Gastroesophageal sphincter (tissue), 4 donors: Measurements from ENCODE around the gene HIVEP2. TPM values are rescaled to one million over a fixed set of nuclear protein-coding genes. Genes with fewer than 3 reads are reported as not detected.

ENCODE experiments used
- ATAC-seq: fragments of 150-250 bp; one replicate; pipeline ENCODE4 v1.9.1; 2016; ENCODE audit warnings: mild to moderate bottlenecking, moderate library complexity
- H3K27ac ChIP-seq, 4 donors: fragments of 200-600 bp; sonication (generic) in 3 of 4; 1 replicate in 3 of 4; 2 replicates in 1 of 4; pipeline ENCODE4 v1.5.1; 2016 to 2019
- H3K27me3 ChIP-seq: fragments of 200-600 bp; sonication (generic); one replicate; pipeline ENCODE4 v1.5.1; 2019
- H3K36me3 ChIP-seq, 2 donors: fragments of 200-600 bp; sonication (generic); one replicate each; pipeline ENCODE4 v1.5.1; 2019; ENCODE audit warnings: control low read depth in 1 of 2
- H3K4me1 ChIP-seq, 3 donors: fragments of 200-600 bp; sonication (generic); 1 replicate in 2 of 3; 2 replicates in 1 of 3; pipeline ENCODE4 v1.5.1; 2016 to 2019; ENCODE audit warnings: control low read depth in 2 of 3
- H3K4me3 ChIP-seq, 2 donors: fragments of 200-600 bp; sonication (generic); one replicate each; pipeline ENCODE4 v1.5.1; 2019; ENCODE audit warnings: mild to moderate bottlenecking in 1 of 2, moderate library complexity in 1 of 2
- H3K9me3 ChIP-seq, 3 donors: fragments of 200-600 bp; sonication (generic); one replicate each; pipeline ENCODE4 v1.5.1; 2017 to 2019; ENCODE audit warnings: control low read depth in 2 of 3
- CTCF ChIP-seq, 4 experiments: fragments of 200-600 bp in 2 of 4; fragments of 450-650 bp in 2 of 4; sonication (generic) in 1 of 4; IDR thresholded peaks; one replicate each; pipeline ENCODE4 v1.5.1; 2017 to 2019; ENCODE audit warnings: antibody characterized with exemption in 4 of 4, mild to moderate bottlenecking in 2 of 4, moderate library complexity in 2 of 4
- EP300 ChIP-seq: sonication (generic); formaldehyde crosslinking; IDR thresholded peaks from one replicate; pipeline ENCODE4 v1.6.1; 2017; ENCODE audit warnings: antibody characterized with exemption, mild to moderate bottlenecking
- POLR2A ChIP-seq, 2 donors: fragments of 450-650 bp; IDR thresholded peaks; one replicate each; pipeline ENCODE4 v1.6.1; 2017; ENCODE audit warnings: antibody characterized with exemption in 2 of 2, mild to moderate bottlenecking in 2 of 2, moderate library complexity in 1 of 2
- POLR2AphosphoS5 ChIP-seq: sonication (generic); formaldehyde crosslinking; IDR thresholded peaks from one replicate; pipeline ENCODE4 v1.6.1; 2017; ENCODE audit warnings: antibody characterized with exemption
- WGBS, 2 donors: methylation state at CpG; one replicate each; pipeline ENCODE4 v1.1.5; 2018; ENCODE audit warnings: low coverage in 1 of 2; 5-methylcytosine and 5-hydroxymethylcytosine counted together
- total RNA-seq, 4 donors: library from RNA; depleted of rRNA; stranded (reverse); fragments of >200 nt; gene quantifications; one replicate each; pipeline ENCODE4 v1.1.0, GENCODE V29; 2016

HIVEP2 gene
- 10 to 100 TPM; 17.1 to 28.1 (median 24.9) TPM for total RNA-seq

GRCh38 chr6:142945049-142945445 is at the start of gene HIVEP2:
TSS of gene HIVEP2 (minus strand) at chr6:142945176. CDS start at chr6:142774738, 170,438 bp downstream.
- ATAC-seq: peak; percentile 67
- no peaks in the 10 kb centered on the region for H3K9me3 ChIP-seq
- TF ChIP-seq EP300 (no peak), POLR2AphosphoS5 (peak; percentile 58), CTCF (IDR thresholded peaks at IDR 0.05) (peak in 2 of 4 experiments; percentile 49 to 60), POLR2A (IDR thresholded peaks at IDR 0.05) (no peak)
- 20% methylated on average over 1 of the region's 50 CpGs; no CpG with 5 or more reads in 1 of the 2 donors for WGBS, 2 donors
- H3K4me3 ChIP-seq: peak within 1 kb of the TSS; percentile 82 to 95
- peaks cover 0 to 36% (median 9%) of the 10 kb centered on the region in 3 donors for H3K4me1 ChIP-seq
- H3K27ac ChIP-seq: peak within 1 kb of the TSS; percentile 98 to 99 (median 98)
- no peaks in the 10 kb centered on the region for H3K36me3 ChIP-seq
- H3K27me3 ChIP-seq: no peaks in the 10 kb centered on the region

- no peak for ATAC-seq
- Histone ChIP-seq H3K27ac (no peak overlapping the region), H3K4me1 (no peaks in the 10 kb centered on the region), H3K27me3 (no peaks in the 10 kb centered on the region), H3K36me3 (no peaks in the 10 kb centered on the region), H3K4me3 (no peak overlapping the region), H3K9me3 (no peaks in the 10 kb centered on the region)
- no CpG with 5 or more reads among the region's 7 CpGs for WGBS, 2 donors
- TF ChIP-seq EP300 (no peak), POLR2AphosphoS5 (no peak), CTCF (IDR thresholded peaks at IDR 0.05) (no peak), POLR2A (IDR thresholded peaks at IDR 0.05) (no peak)
Observed at GRCh38 chr6:142993977-142994376, 49.0 kb upstream of the HIVEP2 start.

GRCh38 chr6:142987490-142987889 is 42.5 kb upstream of the HIVEP2 start:
- Histone ChIP-seq H3K4me1 (no peaks in the 10 kb centered on the region), H3K27me3 (no peaks in the 10 kb centered on the region), H3K9me3 (peaks cover 0 to 5% (median 0%) of the 10 kb centered on the region in 3 donors), H3K4me3 (no peak overlapping the region), H3K36me3 (no peaks in the 10 kb centered on the region), H3K27ac (no peak overlapping the region)
- ATAC-seq: no peak
- TF ChIP-seq POLR2A (IDR thresholded peaks at IDR 0.05): no peak
- no peak for TF ChIP-seq CTCF (IDR thresholded peaks at IDR 0.05)
- TF ChIP-seq POLR2AphosphoS5: no peak
- TF ChIP-seq EP300: no peak

- ATAC-seq: no peak
- peaks cover 0 to 19% (median 0%) of the 10 kb centered on the region in 3 donors for H3K9me3 ChIP-seq
- no peaks in the 10 kb centered on the region for H3K36me3 ChIP-seq
- no peaks in the 10 kb centered on the region for H3K27me3 ChIP-seq
- TF ChIP-seq EP300: no peak
- TF ChIP-seq POLR2A (IDR thresholded peaks at IDR 0.05): no peak
- no peak overlapping the region for H3K4me3 ChIP-seq
- WGBS, 2 donors: 9 to 18% methylated on average over 2 of the region's 2 CpGs
- H3K4me1 ChIP-seq: no peaks in the 10 kb centered on the region
- H3K27ac ChIP-seq: no peak overlapping the region
Observed at GRCh38 chr6:142985281-142985680, 40.3 kb upstream of the HIVEP2 start.

GRCh38 chr6:142984386-142984785 is 39.4 kb upstream of the HIVEP2 start:
- no peak overlapping the region for H3K4me3 ChIP-seq
- TF ChIP-seq POLR2AphosphoS5 (no peak), CTCF (IDR thresholded peaks at IDR 0.05) (no peak), EP300 (no peak), POLR2A (IDR thresholded peaks at IDR 0.05) (no peak)
- H3K9me3 ChIP-seq: peaks cover 0 to 19% (median 0%) of the 10 kb centered on the region in 3 donors
- no peaks in the 10 kb centered on the region for H3K4me1 ChIP-seq
- H3K27me3 ChIP-seq: no peaks in the 10 kb centered on the region
- no peaks in the 10 kb centered on the region for H3K36me3 ChIP-seq
- no peak overlapping the region for H3K27ac ChIP-seq
- no peak for ATAC-seq
- 65 to 75% methylated on average over 3 of the region's 3 CpGs for WGBS, 2 donors
